WTC11 (cell line): ENCODE results near the gene FAM8A1.

Experiments used
- ESRRA ChIP-seq: sonication (generic); formaldehyde crosslinking; IDR thresholded peaks from 2 replicates; pipeline ENCODE4 v1.8.1; 2022; ENCODE audit warnings: mild to moderate bottlenecking, missing genetic modification reagents, borderline replicate concordance
- IRF2 ChIP-seq: sonication (generic); formaldehyde crosslinking; IDR thresholded peaks from 2 replicates; pipeline ENCODE4 v1.8.0; 2022; ENCODE audit warnings: low read depth, missing genetic modification reagents, borderline replicate concordance
- SMAD4 ChIP-seq: sonication (generic); formaldehyde crosslinking; IDR thresholded peaks from 2 replicates; pipeline ENCODE4 v1.8.0; 2022; ENCODE audit warnings: mild to moderate bottlenecking, missing genetic modification reagents
- SP1 ChIP-seq: sonication (generic); formaldehyde crosslinking; conservative IDR thresholded peaks from 2 replicates; pipeline ENCODE4 v1.8.1; 2022; ENCODE audit warnings: missing genetic modification reagents
- ZNF232 ChIP-seq: sonication (generic); formaldehyde crosslinking; IDR thresholded peaks from 2 replicates; pipeline ENCODE4 v1.8.0; 2022; ENCODE audit warnings: mild to moderate bottlenecking, missing genetic modification reagents
- TF ChIP-seq, protein P1 (sequence below): sonication (generic); formaldehyde crosslinking; IDR thresholded peaks from 2 replicates; pipeline ENCODE4 v1.8.0; 2023; ENCODE audit warnings: missing genetic modification reagents
- TF ChIP-seq, protein P2 (sequence below): fragments of 200-600 bp; IDR thresholded peaks from 2 replicates; pipeline ENCODE4 v1.8.0; 2022; ENCODE audit warnings: antibody characterized with exemption
- TF ChIP-seq, protein P3 (sequence below): sonication (generic); formaldehyde crosslinking; IDR thresholded peaks from 2 replicates; pipeline ENCODE4 v1.8.1; 2022; ENCODE audit warnings: low read depth, mild to moderate bottlenecking, moderate library complexity, missing genetic modification reagents, borderline replicate concordance

DNA sequence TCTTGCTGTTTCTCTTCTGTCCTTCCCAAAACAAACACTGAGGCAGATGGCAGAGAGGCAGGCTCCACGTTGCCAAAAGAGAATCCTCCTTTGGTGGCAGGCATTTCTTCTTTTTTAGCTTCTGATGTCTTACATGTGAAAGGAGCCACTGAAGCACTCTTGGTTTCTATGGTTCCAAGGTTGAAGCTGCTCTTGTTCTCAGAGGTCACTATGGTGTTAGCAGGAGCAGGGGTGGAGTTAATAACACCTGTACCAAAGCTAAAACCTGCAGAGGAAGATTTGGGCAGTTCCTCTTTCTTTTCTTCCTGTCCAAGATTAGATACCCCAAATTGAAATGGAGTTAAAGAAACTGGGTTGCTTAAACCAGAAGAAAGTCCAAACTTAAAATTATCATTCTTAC lies 28.8 kb downstream of the FAM8A1 start:
- TF ChIP-seq SMAD4 (CRISPR knock-in tag) (no peak), IRF2 (CRISPR knock-in tag) (no peak), ESRRA (CRISPR knock-in tag) (no peak), ZNF232 (CRISPR knock-in tag) (no peak), SP1 (CRISPR knock-in tag) (no peak)
- TF ChIP-seq, protein P1, sequence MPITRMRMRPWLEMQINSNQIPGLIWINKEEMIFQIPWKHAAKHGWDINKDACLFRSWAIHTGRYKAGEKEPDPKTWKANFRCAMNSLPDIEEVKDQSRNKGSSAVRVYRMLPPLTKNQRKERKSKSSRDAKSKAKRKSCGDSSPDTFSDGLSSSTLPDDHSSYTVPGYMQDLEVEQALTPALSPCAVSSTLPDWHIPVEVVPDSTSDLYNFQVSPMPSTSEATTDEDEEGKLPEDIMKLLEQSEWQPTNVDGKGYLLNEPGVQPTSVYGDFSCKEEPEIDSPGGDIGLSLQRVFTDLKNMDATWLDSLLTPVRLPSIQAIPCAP (CRISPR knock-in tag) = no peak
- TF ChIP-seq, protein P2, sequence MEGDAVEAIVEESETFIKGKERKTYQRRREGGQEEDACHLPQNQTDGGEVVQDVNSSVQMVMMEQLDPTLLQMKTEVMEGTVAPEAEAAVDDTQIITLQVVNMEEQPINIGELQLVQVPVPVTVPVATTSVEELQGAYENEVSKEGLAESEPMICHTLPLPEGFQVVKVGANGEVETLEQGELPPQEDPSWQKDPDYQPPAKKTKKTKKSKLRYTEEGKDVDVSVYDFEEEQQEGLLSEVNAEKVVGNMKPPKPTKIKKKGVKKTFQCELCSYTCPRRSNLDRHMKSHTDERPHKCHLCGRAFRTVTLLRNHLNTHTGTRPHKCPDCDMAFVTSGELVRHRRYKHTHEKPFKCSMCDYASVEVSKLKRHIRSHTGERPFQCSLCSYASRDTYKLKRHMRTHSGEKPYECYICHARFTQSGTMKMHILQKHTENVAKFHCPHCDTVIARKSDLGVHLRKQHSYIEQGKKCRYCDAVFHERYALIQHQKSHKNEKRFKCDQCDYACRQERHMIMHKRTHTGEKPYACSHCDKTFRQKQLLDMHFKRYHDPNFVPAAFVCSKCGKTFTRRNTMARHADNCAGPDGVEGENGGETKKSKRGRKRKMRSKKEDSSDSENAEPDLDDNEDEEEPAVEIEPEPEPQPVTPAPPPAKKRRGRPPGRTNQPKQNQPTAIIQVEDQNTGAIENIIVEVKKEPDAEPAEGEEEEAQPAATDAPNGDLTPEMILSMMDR = no peak
- TF ChIP-seq, protein P3, sequence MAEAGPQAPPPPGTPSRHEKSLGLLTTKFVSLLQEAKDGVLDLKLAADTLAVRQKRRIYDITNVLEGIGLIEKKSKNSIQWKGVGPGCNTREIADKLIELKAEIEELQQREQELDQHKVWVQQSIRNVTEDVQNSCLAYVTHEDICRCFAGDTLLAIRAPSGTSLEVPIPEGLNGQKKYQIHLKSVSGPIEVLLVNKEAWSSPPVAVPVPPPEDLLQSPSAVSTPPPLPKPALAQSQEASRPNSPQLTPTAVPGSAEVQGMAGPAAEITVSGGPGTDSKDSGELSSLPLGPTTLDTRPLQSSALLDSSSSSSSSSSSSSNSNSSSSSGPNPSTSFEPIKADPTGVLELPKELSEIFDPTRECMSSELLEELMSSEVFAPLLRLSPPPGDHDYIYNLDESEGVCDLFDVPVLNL (CRISPR knock-in tag) = no peak
